GM19397 (cell line): ENCODE data around the gene CELA3B.
"Not testable (repeated sequence)": the region's sequence is repeated elsewhere in the genome, so short reads cannot be mapped to it uniquely, and the experiment has no call there.

Source experiments
- ATAC-seq: cut with Tn5 transposase; IDR thresholded peaks from one replicate; pipeline ENCODE4 v1.9.1; 2021; ENCODE audit warnings: mild to moderate bottlenecking, moderate library complexity; ENCODE audit not compliant: unreplicated experiment

The CELA3B gene

DNA sequence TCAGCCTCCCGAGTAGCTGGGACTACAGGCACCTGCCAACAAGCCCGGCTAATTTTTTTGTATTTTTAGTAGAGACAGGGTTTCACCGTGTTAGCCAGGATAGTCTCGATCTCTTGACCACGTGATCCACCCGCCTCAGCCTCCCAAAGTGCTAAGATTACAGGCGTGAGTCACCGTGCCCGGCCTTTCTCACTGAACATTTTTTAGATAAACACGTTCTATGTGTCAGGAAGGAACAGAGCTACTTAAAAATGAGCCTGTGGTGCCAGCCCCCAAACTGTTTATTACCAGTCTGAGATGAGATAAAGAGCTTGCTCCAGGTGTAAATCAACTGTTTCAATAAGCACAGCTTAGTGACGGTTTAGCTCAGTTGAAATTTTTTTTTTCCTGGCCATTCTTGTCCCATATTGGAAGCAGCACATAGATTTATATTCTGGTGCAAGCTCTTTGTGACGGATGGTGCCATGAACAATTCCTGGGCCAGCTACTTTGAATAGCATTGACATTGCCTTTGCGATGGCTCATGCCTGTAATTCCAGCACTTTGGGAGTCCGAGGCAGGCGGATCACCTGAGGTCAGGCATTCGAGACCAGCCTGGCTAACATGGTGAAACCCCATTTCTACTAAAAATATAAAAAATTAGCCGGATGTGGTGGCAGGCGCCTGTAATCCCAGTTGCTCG, 33.7 kb upstream of the CELA3B start:
- not testable (repeated sequence) for ATAC-seq

DNA sequence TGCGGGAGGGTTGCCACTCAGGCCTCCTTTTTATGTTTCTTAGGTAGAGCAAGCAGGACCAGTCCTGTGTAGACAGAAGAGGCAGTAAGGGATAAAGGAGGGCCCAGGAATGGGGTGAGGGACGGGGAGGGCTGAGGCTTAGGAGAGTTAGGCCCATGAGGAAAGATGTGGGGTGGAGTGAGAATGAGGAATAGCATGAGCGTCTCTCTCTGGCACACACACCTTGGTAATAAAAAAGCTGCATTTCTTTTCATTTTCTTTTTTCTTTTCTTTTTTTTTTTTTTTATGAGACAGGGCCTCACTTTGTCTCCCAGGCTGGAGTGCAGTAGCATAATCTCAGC, 32.1 kb upstream of the CELA3B start:
- ATAC-seq = no peak

DNA sequence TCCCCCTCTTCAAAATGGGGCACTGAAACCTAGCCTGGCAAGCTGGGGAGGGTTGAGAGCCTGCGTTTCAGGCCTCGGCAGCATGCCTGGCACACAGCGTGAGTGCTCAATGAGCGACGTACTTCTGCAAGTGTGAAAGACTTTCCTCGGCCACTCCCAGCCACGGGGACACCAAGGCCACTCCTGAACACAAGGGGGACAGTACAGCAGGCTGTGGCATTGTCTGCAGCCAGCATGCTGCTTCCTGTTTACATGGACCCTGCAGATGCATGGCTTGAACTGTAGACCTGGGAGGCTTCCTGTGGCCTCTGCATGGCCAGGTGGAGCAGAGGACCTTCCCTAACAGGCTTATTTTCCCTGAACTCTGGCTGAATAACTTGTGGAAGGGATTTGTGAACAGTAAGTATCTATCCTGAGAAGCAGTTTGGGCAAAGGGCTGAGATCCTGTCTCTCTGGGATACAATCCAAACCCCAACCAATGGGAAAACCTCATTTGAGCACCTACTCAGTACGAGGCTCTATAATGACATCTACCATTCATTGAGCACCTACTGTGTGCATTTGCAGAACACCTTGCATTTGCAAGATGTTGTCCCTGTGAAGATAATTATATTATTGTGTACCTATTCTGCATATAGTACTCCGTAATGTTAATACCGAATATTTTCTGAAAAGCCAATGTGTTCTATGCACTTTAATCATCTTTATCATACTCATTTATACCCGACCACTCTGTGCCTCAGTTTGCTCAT, 29.8 kb upstream of the CELA3B start:
- ATAC-seq = no peak

DNA sequence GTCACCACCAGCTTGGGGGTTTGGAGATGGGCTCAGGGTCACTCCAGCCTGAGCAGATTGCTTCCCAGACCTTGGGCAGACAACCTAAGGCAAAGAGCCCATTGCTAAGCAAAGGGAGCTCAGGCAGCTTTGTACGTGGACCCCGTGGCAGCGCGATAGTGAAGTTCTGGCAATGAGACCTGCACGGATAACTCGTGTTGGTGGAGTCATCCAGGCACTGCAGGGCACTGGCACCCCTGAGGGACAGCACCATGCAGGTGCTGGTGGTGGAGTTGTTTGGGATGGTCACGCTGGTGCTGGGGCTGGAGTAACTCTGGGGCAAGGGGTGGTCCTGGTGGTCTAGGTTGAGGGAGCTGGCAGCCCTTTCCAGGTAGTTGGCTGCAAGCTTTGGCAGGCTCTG, 26.1 kb upstream of the CELA3B start:
- no peak for ATAC-seq

DNA sequence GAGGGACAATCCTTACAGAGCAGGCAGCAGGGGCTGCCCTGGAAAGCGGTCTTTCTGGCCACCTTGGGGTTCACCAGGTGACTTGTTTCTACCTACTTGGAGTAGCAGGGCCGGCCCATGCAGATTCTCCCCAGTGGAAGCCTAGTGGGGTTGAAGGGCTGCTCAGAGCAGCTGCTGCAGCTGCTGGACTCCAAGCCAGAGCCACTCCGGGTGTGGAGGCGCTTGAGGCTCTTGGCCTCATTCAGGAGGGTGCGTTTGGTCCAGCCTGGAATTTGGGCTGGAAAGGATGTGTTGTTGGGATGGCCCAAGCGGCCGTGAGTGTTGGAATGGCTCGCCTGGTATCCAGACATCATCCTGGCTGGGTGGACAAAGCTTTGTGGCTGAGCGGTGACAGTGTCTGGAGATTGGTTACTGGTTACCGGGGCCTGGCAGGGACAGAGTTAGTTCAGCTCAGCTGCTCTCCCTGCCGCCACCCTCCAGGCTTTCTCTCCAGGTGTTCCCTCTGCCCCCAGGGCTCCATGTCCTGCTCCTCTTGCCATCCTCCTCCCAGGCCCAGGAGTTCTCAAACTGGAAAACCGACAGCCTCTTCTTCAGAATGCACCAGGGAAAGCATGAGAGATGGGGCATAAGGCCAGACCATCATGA, 25.5 kb upstream of the CELA3B start:
- no peak for ATAC-seq

DNA sequence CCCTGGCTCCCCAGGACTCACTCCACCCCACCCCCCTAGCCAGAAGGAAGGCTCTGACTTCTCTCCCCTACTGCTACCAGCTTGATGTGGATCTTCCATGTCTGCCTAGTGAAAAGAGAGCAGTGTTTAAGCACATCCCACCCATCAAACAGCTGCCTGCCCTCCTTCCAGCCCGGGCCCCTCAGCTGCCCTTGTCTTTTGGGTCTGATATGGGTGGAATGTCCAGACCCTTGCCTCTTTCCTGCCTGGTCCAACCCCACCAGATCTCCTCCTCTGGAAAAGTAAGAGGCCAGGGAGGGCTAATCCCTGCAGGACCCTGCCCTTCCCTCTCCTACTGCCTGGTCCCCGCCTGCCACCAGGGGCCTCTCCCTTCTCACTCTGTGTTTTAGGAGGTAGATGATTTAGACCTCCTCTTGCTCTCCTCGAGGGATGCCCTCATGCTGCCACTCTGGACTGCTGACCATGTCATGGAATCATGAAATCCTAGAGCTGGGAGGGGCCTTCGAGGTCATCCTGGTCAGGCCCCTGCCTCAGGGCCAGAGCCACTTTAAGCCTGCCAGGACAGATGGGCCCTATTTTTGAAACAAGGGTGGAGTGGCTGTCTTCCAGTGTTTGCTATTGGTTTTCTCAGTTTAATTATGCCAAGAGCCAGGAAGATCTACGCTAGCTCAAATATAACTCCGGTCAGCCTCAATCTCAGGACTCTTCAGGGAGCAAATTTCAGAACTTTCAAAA, 23.9 kb upstream of the CELA3B start:
- ATAC-seq = no peak

DNA sequence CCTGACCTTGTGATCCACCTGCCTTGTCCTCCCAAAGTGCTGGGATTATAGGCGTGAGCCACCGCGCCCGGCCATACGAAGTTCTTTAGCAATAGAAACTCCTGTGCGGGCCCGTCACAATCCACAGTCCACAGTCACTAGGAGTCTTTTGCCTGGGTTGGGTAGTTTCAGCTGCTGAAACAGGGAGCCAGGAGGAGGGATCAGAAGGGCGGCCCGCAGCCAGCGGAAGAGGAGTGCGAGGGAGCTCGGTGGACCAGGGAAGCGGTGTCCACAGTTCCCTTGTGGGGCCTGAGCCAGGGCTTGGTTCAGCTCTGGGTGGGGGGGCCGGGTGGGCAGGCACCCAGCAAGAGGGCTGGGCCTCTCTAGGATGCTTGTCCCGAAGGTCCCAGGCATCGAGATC, 21.8 kb upstream of the CELA3B start:
- no peak for ATAC-seq

DNA sequence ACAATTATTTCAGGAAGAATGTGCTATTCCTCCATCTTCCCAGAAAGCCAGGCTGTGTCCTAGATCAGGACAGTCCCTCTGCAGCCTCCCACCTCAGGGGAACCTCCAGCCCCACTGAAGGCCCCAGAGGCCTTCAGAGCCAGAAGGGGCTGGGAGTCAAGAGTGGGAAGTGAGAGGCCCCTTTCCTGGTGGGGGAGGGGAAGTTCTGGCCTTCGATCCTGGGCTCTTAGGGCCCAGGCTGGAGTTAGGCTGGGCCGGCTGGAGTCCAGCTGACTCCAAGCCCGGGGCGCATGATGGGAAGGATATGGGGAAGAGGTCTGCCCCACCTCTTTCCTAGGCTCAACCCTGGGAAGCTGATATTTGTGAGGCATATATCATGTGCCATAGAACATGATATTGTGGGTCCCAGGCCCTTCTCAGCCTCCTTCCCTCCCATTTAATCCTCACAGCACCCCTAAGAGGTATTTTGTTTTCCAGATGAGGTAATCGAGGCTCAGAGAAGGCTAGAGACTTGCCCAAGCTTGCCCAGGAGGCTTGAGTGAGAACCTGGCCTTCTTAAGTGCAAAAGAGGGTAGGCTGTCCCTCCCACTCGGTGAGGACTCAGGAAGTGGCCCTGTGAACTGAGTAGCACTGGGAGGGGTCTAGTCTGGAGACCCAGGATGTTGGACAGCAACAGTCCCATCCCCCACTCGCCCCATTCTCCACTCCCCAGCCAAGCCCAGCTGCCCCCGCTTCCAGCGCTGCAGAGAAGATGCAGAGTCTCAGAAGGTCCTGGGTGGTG, 21.1 kb upstream of the CELA3B start:
- no peak for ATAC-seq

DNA sequence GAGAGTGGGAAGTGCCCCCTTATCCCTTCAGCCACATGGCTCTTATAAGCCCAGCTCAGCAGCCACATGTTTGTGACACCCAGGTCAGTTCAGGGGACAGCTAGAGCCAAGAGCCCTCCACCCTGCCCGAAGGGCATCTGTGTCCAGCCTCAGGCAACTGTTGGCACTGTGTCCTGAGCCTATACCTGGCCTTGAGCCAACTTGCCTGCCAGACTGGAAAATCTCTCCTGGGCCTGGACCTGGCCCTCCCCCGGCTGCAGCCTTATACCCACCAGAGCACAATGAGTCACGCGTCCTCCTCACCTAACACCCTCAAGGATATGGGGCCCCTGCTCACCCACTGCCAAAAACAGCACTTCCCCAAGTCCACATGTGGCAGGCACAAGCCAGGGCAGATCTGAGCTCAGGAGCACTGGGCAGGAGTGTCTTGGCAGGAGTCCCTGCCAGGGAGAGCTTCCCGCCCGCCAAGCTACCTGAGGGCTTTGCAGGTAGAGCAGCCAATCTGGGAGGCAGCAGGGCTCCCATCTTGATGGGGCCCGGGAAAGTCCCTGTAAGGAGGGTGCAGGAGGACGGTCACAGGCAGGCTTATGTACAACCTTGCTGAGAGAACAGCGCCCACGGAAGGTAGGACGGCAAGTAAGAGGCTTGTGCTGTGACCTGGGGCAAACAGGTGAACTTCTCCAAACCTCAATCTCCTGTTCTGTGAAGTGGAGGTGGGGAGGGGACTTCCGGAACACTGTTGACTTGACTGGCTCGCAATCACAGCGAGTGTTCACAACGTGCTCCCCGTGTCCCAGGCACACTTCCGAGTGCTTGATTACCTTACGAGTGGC, 19.9 kb upstream of the CELA3B start:
- no peak for ATAC-seq

DNA sequence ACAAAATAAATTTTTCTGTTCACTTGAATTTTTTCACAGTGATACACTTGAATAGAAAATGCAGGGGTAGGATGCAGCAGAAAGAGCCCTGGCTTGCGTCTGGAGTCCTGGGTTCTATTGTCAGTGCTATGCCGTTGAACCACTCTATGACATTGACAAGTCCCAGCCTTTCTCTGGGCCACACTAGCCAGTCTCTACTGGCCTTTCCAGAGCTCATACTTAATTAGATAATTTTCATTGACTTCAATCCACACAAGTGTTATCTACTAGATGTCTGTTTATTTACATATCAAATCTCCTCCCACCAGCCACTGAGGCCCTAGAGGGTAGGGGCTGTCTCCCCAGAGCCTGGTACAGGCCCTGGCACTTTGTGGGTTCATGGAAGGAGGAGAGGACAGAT, 15.5 kb upstream of the CELA3B start:
- ATAC-seq = no peak

DNA sequence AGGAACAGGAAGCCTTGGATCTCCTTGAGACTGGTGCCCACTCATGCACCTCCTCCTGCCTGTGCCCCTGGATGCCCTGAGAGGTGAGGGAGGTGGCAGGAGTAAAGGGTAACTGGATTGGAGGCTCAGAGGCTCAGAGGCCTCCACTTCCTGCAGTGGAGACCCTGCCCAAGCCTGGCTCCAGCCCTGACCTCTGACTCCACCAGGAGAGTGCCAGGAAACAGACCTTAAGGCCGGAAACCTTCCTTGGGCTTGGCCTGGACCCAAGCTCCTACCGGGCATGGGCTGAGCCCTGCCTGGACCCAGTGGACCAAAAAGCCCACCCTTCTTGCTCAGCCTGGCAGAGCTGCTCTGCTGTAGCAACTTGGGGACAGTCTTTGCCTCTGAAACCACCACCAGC, 15.0 kb upstream of the CELA3B start:
- no peak for ATAC-seq

DNA sequence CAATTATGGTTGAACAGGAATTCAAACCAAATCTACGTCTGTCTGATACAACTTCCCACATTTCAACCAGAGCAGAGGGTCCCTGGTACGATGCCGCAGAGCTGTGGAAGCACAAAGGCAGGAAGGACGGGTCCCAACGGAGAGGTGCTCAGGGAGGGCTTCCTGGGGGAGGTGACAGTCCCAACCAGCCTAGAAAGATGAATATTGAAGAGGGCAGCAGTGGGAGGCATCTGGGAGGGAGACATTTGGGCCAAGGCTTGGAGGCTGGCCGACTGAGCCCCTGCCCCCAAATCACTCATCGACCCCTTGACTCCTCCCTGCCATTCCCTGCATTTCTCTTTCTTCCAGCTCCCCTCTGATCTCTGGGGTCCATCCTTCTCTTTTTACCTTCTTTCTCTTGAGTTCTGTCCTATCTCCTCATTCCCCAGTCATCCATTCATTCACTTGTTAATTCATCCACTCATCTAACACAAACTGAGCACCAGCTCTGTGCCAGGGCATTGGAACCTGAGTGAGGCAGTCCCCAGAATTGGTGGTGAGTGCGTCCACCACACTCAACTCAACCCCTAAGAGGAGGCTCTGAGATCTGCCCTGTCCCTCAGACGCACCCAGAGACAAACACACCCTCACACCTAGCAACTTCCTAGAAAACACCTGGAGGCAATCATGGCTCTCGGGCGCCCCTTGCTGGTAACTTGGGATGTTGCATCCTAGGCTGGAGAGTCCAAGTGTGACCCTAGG, 13.2 kb upstream of the CELA3B start:
- no peak for ATAC-seq

DNA sequence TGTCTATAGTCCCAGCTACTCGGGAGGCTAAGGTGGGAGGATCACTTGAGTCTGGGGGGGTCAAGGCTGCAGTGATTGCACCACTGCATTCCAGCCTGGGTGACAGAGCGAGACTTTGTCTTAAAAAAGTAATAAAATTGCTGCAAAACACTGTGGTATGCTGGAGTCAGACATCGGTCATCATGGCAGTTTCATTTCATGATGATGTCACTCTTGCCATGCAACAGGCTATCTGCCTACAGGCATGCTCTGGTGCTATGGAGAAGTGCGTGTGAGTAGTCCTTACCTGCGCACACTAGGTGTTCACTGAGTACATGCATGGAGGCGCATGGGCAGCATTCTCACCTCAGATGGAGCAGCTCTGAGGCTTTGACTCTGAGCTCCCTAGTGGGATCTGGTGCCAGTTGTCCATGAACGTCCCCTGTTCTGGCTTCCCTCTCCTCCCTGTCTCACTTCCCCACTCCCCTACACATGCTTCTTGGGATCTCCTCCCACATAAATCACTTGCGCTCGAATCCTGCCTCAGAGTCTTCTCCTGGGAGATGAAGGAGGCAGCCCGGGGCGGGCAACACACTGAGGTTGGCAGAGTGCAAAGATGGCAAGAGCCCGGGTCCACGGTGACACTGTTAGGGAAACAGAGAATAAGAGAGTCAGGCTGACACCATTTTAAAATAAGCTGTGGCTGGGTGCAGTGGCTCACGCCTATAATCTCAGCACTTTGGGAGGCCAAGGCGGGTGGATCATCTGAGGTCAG, 10.4 kb upstream of the CELA3B start:
- ATAC-seq = no peak

DNA sequence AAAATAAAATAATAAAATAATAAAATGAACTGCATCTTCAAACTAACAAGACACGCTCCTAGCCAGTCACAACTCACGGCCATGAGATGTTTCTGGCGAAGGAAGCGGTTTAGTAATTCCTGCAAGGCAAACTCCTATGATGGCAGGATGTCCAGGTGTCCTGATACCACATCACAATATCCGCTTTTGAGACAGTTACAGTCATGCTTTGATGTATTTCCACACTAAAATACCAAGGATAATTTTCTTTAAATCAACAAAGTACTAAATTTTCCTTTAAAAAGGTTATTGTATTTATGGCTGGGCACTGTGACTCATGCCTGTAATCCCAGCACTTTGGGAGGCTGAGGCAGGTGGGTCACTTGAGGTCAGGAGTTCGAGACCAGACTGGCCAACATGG, 9.6 kb upstream of the CELA3B start:
- ATAC-seq = not testable (repeated sequence)

DNA sequence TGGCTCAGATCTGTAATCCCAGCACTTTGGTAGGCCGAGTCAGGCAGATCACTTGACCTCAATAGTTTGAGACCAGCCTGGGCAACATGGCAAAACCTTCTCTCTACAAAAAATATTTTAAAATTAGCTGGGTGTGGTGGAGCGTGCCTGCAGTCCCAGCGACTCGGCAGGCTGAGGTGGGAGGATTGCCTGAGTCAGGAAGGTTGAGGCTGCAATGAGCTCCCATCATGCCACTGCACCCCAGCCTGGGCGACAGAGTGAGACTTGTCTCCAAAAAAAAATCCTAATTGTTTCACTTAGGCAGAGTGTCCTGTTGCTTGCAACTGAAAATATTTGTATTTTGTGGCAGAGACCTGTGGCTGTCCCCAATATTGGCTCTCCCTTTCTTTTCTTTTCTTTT, 7.8 kb upstream of the CELA3B start:
- not testable (repeated sequence) for ATAC-seq

DNA sequence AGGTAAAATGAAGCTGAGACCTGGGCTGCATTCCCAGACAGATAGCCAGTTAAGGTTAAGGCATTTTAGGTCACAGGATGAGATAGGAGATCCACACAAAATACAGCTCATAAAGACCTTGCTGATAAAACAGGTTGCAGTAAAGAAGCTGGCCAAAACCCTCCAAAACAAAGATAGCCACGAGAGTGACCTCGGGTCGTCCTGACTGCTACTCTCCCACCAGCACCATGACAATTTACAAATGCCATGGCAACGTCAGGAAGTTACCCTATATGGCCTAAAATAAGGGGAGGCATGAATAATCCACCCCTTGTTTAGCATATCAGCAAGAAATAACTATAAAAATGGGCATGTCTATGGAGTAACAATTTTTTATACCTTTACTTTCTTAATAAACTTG, 6.3 kb upstream of the CELA3B start:
- ATAC-seq = not testable (repeated sequence)

DNA sequence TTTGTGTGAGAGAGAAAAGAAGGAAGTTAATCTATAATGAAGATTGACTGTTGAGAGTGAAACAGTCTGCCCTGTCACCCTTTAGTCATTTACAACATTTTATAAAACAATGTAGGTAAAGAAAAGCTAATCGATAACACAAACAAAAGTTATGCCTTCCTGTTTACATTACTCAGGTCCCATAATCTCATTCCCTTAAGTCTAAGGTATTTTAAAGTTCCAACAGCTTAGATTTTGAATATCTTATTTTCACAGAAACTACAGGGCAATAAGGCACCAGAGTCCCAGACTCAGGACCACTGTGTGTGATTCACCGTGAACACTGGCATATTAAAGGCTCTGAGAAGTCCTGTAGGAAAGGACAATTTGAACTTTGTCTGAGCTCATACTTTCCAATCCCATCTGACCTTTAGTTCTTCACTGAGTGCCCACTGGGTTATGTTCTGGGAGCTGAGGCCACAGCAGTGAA, 3.8 kb upstream of the CELA3B start:
- ATAC-seq = not testable (repeated sequence)

DNA sequence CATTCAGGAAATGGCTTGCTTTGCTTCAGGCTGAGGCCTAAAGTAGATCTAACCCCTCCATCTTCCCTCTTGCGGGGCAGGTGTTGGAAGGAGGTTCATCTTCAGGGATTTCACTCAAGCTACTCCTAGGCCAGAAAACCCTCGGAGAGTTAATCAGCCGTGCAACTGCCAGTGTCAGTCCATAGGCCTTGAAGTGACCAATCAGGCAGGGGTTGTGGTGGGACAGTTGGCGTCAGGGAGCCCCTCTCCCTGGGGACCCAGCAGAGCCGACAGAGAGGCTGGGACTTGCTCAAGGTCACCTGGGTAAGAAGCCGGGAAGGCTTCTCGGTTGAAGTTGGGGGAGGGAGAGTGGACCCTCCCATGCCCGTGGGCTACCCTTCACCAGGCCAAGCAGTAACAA, 2.9 kb upstream of the CELA3B start:
- ATAC-seq = not testable (repeated sequence)
